Measurements from ENCODE around the gene TCEAL5.
"Not testable (repeated sequence)": the region's sequence is repeated elsewhere in the genome, so short reads cannot be mapped to it uniquely, and the experiment has no call there.

Gene TCEAL5, protein sequence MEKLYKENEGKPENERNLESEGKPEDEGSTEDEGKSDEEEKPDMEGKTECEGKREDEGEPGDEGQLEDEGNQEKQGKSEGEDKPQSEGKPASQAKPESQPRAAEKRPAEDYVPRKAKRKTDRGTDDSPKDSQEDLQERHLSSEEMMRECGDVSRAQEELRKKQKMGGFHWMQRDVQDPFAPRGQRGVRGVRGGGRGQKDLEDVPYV

DNA sequence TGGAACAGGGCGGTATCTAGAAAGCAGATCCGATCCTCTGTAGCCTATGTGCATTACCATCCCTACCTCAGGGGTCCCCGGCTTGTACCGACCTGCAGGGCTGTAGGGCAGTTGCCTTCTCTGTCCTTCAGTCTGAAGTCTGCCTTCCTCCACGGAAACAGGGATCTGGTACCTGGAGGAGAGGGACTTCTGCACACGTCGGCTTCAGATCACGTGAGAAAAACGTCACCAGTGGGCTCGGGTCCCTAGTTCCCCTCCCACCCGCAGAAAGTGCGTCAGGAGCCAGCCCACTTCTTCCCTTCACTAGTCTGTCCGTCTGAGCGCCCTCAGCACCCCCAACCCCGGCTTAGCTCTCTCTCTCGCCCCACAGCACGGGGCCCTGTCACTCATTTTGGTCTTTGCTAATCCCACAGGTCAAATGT, at the start of gene TCEAL5:
Gene TCEAL5, minus strand, starts transcription at position 170 of the 422 bp plus-strand sequence. CDS start 2,187 bp downstream, outside the sequence.
- Histone ChIP-seq H3K27ac (ENCODE audit: low read length) (no peak within 1 kb of the TSS), H3K36me3 (ENCODE audit: control insufficient read depth, insufficient read depth, low read length) (no peaks in the 10 kb centered on the region), H3K9me3 (ENCODE audit: control insufficient read depth, insufficient read depth, low read length) (no peaks in the 10 kb centered on the region), H3K4me1 (ENCODE audit: control insufficient read depth, insufficient read depth, low read length) (no peaks in the 10 kb centered on the region), H3K27me3 (ENCODE audit: control insufficient read depth, insufficient read depth, low read length) (no peaks in the 10 kb centered on the region), H3K4me3 (ENCODE audit: low read length) (no peak within 1 kb of the TSS)
- DNase-seq (ENCODE audit: low read depth, low spot score), result no peak
- WGBS (ENCODE audit: insufficient coverage, insufficient read length), result no CpG with 5 or more reads among the region's 17 CpGs

DNA sequence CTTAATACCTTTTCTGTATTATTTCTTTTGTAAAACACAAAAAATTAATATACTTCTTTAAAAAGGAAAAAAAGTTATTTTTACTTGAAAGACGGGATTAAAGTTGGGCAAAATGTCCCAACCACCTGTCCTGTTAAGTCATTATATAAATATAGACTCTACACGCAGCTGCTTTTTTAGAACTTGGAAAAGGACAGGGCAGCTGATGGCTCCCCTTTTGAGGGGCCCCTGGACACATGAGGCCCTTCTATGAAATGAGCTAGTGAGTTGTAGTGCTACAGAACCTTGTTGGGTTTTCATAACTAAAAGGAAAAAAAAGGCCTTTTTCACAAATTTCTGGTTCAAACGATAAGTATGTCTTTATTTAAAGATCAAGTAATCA, 34.8 kb upstream of the TCEAL5 start:
- no peak overlapping the region for H3K27ac ChIP-seq (ENCODE audit: low read length)
- no peaks in the 10 kb centered on the region for H3K4me1 ChIP-seq (ENCODE audit: control insufficient read depth, insufficient read depth, low read length)
- no peaks in the 10 kb centered on the region for H3K9me3 ChIP-seq (ENCODE audit: control insufficient read depth, insufficient read depth, low read length)
- H3K36me3 ChIP-seq (ENCODE audit: control insufficient read depth, insufficient read depth, low read length), result no peaks in the 10 kb centered on the region
- WGBS (ENCODE audit: insufficient coverage, insufficient read length), result no CpG with 5 or more reads among the region's 3 CpGs
- no peaks in the 10 kb centered on the region for H3K27me3 ChIP-seq (ENCODE audit: control insufficient read depth, insufficient read depth, low read length)
- DNase-seq (ENCODE audit: low read depth, low spot score), result no peak
- no peak overlapping the region for H3K4me3 ChIP-seq (ENCODE audit: low read length)

DNA sequence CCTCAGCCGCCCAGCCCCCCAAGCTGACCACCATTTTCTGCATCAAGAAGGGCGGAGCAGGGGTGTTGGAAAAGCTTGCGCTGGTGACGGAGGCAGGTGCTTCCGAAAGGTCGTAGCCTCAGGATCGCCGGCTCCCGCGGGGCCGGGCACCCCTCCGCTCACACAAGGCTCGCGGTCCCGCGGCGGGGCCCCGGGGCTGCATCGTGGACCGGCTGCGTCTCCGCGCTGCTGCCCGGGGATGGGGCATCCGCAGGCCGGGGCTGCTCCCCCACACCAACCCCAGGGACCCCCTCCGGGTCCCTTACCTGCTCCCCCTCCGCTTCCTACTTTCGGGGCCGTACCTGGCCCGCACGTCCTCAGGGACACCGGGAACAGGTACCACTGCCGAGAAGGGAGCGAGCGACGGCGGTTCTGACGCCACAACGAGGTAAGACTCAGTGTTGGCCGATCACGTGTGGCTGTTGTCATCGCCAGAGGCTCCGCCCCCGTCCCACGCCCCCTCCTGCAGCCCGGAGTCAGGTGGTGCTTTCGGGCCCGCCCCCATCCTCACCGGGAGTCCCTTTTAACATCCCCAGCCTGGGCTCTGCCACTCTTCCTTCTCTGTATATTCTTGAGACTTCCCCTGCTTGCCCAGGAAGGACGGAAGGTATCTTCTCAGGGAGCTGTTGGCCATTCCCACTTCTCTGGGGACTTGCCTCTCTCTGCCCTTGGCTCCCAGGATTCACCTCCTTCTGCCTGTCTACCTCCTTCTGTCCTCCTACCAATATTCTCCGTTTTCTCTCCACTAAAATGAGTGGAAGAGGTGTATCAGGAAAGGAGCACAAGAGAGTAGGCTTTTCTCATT, 34.2 kb upstream of the TCEAL5 start, which contains the start of gene BEX2:
Gene BEX2, minus strand, starts transcription at position 436 of the 844 bp plus-strand sequence. CDS start 1,014 bp downstream, outside the sequence.
- no peak within 1 kb of the TSS for H3K27ac ChIP-seq (ENCODE audit: low read length)
- no peaks in the 10 kb centered on the region for H3K9me3 ChIP-seq (ENCODE audit: control insufficient read depth, insufficient read depth, low read length)
- peak; percentile 35 for DNase-seq (ENCODE audit: low read depth, low spot score)
- no peaks in the 10 kb centered on the region for H3K4me1 ChIP-seq (ENCODE audit: control insufficient read depth, insufficient read depth, low read length)
- WGBS (ENCODE audit: insufficient coverage, insufficient read length), result no CpG with 5 or more reads among the region's 52 CpGs
- no peaks in the 10 kb centered on the region for H3K27me3 ChIP-seq (ENCODE audit: control insufficient read depth, insufficient read depth, low read length)
- peak within 1 kb of the TSS; percentile 97 for H3K4me3 ChIP-seq (ENCODE audit: low read length)
- no peaks in the 10 kb centered on the region for H3K36me3 ChIP-seq (ENCODE audit: control insufficient read depth, insufficient read depth, low read length)

DNA sequence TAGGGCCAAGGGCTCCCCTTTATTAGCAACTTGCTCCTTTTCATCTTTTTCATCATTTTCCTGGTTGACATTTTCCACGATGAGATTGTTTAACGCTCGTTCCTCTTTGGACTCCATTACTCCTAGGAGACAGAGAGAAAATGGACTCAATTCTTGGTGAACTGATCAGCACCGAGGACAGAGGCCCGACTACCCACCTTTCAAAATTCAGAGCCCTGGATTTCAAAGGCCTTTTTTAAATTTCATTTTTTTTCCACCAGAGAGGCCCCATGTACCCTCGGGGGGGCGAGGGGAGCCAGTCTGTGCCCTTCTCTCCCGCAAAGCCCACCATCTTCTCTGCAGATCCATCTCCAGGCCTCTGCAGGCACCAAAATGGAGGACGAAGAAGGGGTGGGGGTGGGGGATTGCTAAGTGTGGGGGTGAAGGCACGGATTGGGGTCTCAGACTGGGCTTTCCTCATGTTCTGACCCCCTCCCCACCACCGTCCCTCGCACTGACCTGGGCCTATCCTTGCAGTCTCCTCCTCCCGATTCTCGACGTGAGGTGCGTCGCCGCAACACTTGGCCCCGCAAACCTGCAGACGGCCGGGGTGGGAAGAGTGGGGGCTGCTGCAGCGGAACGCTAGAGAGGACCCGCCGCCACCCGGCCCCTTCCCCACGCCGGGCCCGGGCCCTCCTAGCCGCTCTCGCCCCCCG, 33.5 kb upstream of the TCEAL5 start:
- no peak for DNase-seq (ENCODE audit: low read depth, low spot score)
- Histone ChIP-seq H3K36me3 (ENCODE audit: control insufficient read depth, insufficient read depth, low read length) (no peaks in the 10 kb centered on the region), H3K4me3 (ENCODE audit: low read length) (peak overlapping the region; percentile 97), H3K27ac (ENCODE audit: low read length) (no peak overlapping the region), H3K9me3 (ENCODE audit: control insufficient read depth, insufficient read depth, low read length) (no peaks in the 10 kb centered on the region), H3K27me3 (ENCODE audit: control insufficient read depth, insufficient read depth, low read length) (no peaks in the 10 kb centered on the region), H3K4me1 (ENCODE audit: control insufficient read depth, insufficient read depth, low read length) (no peaks in the 10 kb centered on the region)
- no CpG with 5 or more reads among the region's 32 CpGs for WGBS (ENCODE audit: insufficient coverage, insufficient read length)

DNA sequence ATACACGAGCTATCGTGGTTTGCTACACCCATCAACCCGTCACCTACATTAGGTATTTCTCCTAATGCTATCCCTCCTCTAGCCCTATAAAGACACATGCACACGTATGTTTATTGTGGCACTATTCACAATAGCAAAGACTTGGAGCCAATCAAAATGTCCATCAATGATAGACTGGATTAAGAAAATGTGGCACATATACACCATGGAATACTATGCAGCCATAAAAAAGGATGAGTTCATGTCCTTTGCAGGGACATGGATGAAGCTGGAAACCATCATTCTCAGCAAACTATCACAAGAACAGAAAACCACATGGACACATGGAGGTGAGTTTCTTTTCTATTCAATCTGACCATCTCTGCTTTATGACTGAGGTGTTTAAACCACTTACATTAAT, 29.1 kb upstream of the TCEAL5 start:
- H3K4me3 ChIP-seq (ENCODE audit: low read length); H3K36me3 ChIP-seq (ENCODE audit: control insufficient read depth, insufficient read depth, low read length); H3K4me1 ChIP-seq (ENCODE audit: control insufficient read depth, insufficient read depth, low read length); H3K27ac ChIP-seq (ENCODE audit: low read length); H3K9me3 ChIP-seq (ENCODE audit: control insufficient read depth, insufficient read depth, low read length); H3K27me3 ChIP-seq (ENCODE audit: control insufficient read depth, insufficient read depth, low read length); DNase-seq (ENCODE audit: low read depth, low spot score): not testable (repeated sequence)
- no CpG with 5 or more reads among the region's 4 CpGs for WGBS (ENCODE audit: insufficient coverage, insufficient read length)

DNA sequence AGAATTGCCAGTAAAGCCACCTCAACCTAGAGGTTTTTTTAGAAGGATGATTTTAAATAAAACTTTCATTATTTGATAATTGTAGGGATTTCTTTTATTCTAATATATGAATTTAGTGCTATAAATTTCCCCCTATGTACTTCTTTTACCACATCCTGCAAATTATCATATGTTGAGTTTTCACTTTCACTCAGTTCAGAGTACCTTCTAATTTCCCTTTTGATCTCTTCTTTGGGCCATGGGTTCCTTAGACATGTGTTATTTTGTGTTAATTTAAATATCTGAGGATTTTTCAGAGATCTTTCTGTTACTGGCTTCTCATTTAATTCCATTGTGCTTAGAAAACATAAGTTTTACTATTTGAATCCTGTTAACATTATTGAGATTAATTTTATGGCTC, 28.2 kb upstream of the TCEAL5 start:
- Histone ChIP-seq H3K4me3 (ENCODE audit: low read length) (no peak overlapping the region), H3K27me3 (ENCODE audit: control insufficient read depth, insufficient read depth, low read length) (no peaks in the 10 kb centered on the region), H3K4me1 (ENCODE audit: control insufficient read depth, insufficient read depth, low read length) (no peaks in the 10 kb centered on the region), H3K27ac (ENCODE audit: low read length) (no peak overlapping the region), H3K36me3 (ENCODE audit: control insufficient read depth, insufficient read depth, low read length) (no peaks in the 10 kb centered on the region), H3K9me3 (ENCODE audit: control insufficient read depth, insufficient read depth, low read length) (no peaks in the 10 kb centered on the region)
- no peak for DNase-seq (ENCODE audit: low read depth, low spot score)

DNA sequence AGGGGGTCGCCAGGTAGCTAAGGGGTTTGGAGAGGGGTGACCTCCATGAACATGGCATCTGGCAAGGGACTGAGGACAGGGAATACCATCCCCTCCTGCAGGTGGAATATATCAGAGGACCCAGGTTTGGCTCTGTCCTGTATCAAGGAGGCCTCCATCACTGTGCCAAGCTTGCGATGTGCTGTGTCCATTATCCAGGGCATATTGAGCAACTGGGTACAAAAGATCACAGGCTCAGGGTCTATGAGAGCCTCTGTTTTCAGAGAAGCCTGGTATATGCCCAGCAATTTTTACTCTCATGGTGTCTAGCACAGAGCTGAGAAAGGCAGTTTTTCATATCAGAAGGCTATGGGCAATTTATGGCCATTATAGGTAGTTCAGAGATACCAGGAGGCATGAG, 16.6 kb upstream of the TCEAL5 start:
- Histone ChIP-seq H3K4me3 (ENCODE audit: low read length) (no peak overlapping the region), H3K27me3 (ENCODE audit: control insufficient read depth, insufficient read depth, low read length) (no peaks in the 10 kb centered on the region), H3K36me3 (ENCODE audit: control insufficient read depth, insufficient read depth, low read length) (no peaks in the 10 kb centered on the region), H3K9me3 (ENCODE audit: control insufficient read depth, insufficient read depth, low read length) (no peaks in the 10 kb centered on the region), H3K4me1 (ENCODE audit: control insufficient read depth, insufficient read depth, low read length) (no peaks in the 10 kb centered on the region), H3K27ac (ENCODE audit: low read length) (no peak overlapping the region)
- no peak for DNase-seq (ENCODE audit: low read depth, low spot score)
- no CpG with 5 or more reads among the region's 2 CpGs for WGBS (ENCODE audit: insufficient coverage, insufficient read length)

DNA sequence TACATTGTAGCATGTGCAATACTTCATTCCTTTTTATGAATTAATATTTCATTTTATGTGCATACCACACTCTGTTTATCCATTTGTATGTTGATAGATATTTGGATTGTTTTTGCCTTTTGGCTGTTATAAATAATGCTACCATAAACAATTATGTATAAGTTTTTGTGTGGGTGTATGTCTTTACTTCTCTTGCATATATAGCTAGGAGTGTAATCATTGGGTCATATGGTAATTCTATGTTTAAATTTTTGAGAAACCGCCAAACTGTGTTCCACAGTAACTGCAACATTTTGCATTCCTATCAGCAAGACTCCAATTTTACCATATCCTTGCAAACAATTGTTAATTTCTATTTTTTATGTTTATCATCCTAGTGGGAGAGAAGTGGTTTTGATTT, 3.1 kb upstream of the TCEAL5 start:
- no peak overlapping the region for H3K4me3 ChIP-seq (ENCODE audit: low read length)
- H3K27me3 ChIP-seq (ENCODE audit: control insufficient read depth, insufficient read depth, low read length), result no peaks in the 10 kb centered on the region
- H3K27ac ChIP-seq (ENCODE audit: low read length), result no peak overlapping the region
- no CpG with 5 or more reads among the region's 1 CpG for WGBS (ENCODE audit: insufficient coverage, insufficient read length)
- no peaks in the 10 kb centered on the region for H3K4me1 ChIP-seq (ENCODE audit: control insufficient read depth, insufficient read depth, low read length)
- DNase-seq (ENCODE audit: low read depth, low spot score), result no peak
- H3K9me3 ChIP-seq (ENCODE audit: control insufficient read depth, insufficient read depth, low read length), result no peaks in the 10 kb centered on the region
- no peaks in the 10 kb centered on the region for H3K36me3 ChIP-seq (ENCODE audit: control insufficient read depth, insufficient read depth, low read length)

DNA sequence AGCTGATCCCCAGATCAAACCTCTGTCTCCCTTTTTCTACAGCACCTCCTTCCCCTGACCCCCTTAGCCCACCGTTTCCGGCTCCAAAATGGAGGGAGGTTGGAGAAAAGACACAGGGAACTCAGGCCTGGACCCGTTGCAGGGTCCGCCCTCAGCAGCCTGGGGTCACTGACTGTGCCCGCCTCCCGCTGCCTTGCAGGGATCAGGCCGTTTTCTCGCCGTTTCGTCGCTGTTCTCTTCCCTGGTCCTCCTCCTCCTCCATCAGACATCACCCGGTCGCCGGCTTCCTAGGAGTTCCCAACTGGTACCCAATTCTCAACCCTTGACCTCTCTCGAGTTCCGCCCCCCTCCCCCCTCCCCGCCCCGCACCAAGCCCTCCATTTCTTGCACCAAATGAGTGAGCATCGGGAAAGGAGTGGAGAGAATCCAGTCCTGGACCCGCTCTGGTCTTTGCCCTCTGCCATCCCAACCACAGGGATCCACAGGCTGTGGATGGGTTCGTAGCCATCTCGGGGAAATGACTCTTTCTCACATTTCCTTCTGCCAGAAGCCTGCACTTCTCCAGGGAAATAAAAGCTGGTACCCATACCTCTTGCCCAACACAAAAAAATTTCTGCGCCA, 493 bp downstream of the TCEAL5 start:
- no CpG with 5 or more reads among the region's 23 CpGs for WGBS (ENCODE audit: insufficient coverage, insufficient read length)
- no peak for DNase-seq (ENCODE audit: low read depth, low spot score)
- no peak overlapping the region for H3K27ac ChIP-seq (ENCODE audit: low read length)
- no peaks in the 10 kb centered on the region for H3K36me3 ChIP-seq (ENCODE audit: control insufficient read depth, insufficient read depth, low read length)
- no peaks in the 10 kb centered on the region for H3K9me3 ChIP-seq (ENCODE audit: control insufficient read depth, insufficient read depth, low read length)
- no peaks in the 10 kb centered on the region for H3K4me1 ChIP-seq (ENCODE audit: control insufficient read depth, insufficient read depth, low read length)
- no peak overlapping the region for H3K4me3 ChIP-seq (ENCODE audit: low read length)
- no peaks in the 10 kb centered on the region for H3K27me3 ChIP-seq (ENCODE audit: control insufficient read depth, insufficient read depth, low read length)

DNA sequence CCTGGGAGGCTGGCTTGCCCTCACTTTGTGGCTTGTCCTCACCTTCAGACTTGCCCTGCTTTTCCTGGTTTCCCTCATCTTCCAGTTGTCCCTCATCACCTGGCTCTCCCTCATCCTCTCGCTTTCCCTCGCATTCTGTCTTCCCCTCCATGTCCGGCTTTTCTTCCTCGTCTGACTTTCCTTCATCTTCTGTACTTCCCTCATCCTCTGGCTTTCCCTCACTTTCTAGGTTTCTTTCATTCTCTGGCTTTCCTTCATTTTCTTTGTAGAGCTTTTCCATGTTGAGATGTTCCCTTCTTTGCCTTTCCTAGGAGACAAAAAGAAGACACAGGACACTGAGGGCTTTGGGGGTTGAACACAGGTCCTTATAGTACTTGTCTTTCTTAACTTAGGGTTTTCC, 2.3 kb downstream of the TCEAL5 start:
- WGBS (ENCODE audit: insufficient coverage, insufficient read length), result no CpG with 5 or more reads among the region's 4 CpGs
- no peak overlapping the region for H3K27ac ChIP-seq (ENCODE audit: low read length)
- H3K4me1 ChIP-seq (ENCODE audit: control insufficient read depth, insufficient read depth, low read length), result no peaks in the 10 kb centered on the region
- H3K36me3 ChIP-seq (ENCODE audit: control insufficient read depth, insufficient read depth, low read length), result no peaks in the 10 kb centered on the region
- H3K9me3 ChIP-seq (ENCODE audit: control insufficient read depth, insufficient read depth, low read length), result no peaks in the 10 kb centered on the region
- no peaks in the 10 kb centered on the region for H3K27me3 ChIP-seq (ENCODE audit: control insufficient read depth, insufficient read depth, low read length)
- no peak overlapping the region for H3K4me3 ChIP-seq (ENCODE audit: low read length)
- no peak for DNase-seq (ENCODE audit: low read depth, low spot score)
